Measurements from ENCODE around the gene BORCS8.

DNA sequence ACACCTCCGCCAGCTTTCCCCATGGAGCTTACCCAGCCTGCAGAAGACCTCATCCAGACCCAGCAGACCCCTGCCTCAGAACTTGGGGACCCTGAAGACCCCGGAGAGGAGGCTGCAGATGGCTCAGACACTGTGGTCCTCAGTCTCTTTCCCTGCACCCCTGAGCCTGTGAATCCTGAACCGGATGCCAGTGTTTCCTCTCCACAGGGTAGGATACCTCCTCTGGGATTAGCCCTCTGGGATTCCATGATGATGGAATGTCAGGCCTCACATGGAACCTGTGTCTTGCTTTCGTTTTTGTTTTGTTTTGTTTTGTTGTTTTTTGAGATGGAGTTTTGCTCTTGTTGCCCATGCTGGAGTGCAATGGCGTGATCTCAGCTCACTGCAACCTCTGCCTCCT lies 2.0 kb upstream of the BORCS8 start:
- TF ChIP-seq POLR2A (IDR thresholded peaks at IDR 0.05; ENCODE audit: low read depth, low read length) (no peak), MXI1 (IDR thresholded peaks at IDR 0.05; ENCODE audit: borderline replicate concordance, low read depth, low read length) (no peak), RAD21 (IDR thresholded peaks at IDR 0.05; ENCODE audit: low read length) (no peak), RCOR1 (IDR thresholded peaks at IDR 0.05; ENCODE audit: insufficient replicate concordance, low read length) (no peak), RFX5 (IDR thresholded peaks at IDR 0.05; ENCODE audit: low read depth, low read length) (no peak), CHD1 (IDR thresholded peaks at IDR 0.05; ENCODE audit: low read depth, low read length) (no peak), MAZ (IDR thresholded peaks at IDR 0.05; ENCODE audit: borderline replicate concordance, low read depth, low read length) (no peak), SMC3 (IDR thresholded peaks at IDR 0.05; ENCODE audit: low read depth, low read length) (no peak), ELK1 (IDR thresholded peaks at IDR 0.05; ENCODE audit: borderline replicate concordance, low read depth, low read length) (no peak), FOS (IDR thresholded peaks at IDR 0.05; ENCODE audit: low read depth, low read length) (no peak), CEBPB (IDR thresholded peaks at IDR 0.05; ENCODE audit: low read depth, low read length) (no peak), BHLHE40 (IDR thresholded peaks at IDR 0.05; ENCODE audit: low read depth, low read length) (no peak)
- TF ChIP-seq, protein P1, sequence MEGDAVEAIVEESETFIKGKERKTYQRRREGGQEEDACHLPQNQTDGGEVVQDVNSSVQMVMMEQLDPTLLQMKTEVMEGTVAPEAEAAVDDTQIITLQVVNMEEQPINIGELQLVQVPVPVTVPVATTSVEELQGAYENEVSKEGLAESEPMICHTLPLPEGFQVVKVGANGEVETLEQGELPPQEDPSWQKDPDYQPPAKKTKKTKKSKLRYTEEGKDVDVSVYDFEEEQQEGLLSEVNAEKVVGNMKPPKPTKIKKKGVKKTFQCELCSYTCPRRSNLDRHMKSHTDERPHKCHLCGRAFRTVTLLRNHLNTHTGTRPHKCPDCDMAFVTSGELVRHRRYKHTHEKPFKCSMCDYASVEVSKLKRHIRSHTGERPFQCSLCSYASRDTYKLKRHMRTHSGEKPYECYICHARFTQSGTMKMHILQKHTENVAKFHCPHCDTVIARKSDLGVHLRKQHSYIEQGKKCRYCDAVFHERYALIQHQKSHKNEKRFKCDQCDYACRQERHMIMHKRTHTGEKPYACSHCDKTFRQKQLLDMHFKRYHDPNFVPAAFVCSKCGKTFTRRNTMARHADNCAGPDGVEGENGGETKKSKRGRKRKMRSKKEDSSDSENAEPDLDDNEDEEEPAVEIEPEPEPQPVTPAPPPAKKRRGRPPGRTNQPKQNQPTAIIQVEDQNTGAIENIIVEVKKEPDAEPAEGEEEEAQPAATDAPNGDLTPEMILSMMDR (conservative IDR thresholded peaks at IDR 0.05; ENCODE audit: low read depth, low read length) = no peak

Data from IMR-90 (cell line).